ENCODE data around the gene REG4.
A peak's percentile ranks its signal among the peaks of the same experiment; 100 is the strongest.
"Not testable (repeated sequence)": the region's sequence is repeated elsewhere in the genome, so short reads cannot be mapped to it uniquely, and the experiment has no call there.

Gene REG4

GRCh38 chr1:119811387-119811786, at the start of gene REG4:
Gene REG4, minus strand, starts transcription at chr1:119811460. Its CDS starts 2,691 bp downstream, at chr1:119808769.
- DNase-seq (ENCODE audit: low spot score): no peak

- DNase-seq (ENCODE audit: low spot score): peak; percentile 78
Measured at GRCh38 chr1:119859647-119860046, 48.4 kb upstream of the REG4 start.

- not testable (repeated sequence) for DNase-seq (ENCODE audit: low spot score)
Measured at GRCh38 chr1:119858556-119859214, 47.4 kb upstream of the REG4 start.

- DNase-seq (ENCODE audit: low spot score): no peak
Measured at GRCh38 chr1:119858126-119858525, 46.9 kb upstream of the REG4 start.

GRCh38 chr1:119853155-119853554, 41.9 kb upstream of the REG4 start:
- no peak for DNase-seq (ENCODE audit: low spot score)

- not testable (repeated sequence) for DNase-seq (ENCODE audit: low spot score)
Measured at GRCh38 chr1:119844206-119844605, 32.9 kb upstream of the REG4 start.

GRCh38 chr1:119841306-119841705, 30.0 kb upstream of the REG4 start:
- DNase-seq (ENCODE audit: low spot score): no peak

GRCh38 chr1:119840745-119841144, 29.5 kb upstream of the REG4 start:
- no peak for DNase-seq (ENCODE audit: low spot score)

GRCh38 chr1:119838236-119838635, 27.0 kb upstream of the REG4 start:
- DNase-seq (ENCODE audit: low spot score): no peak

GRCh38 chr1:119834990-119835389, 23.7 kb upstream of the REG4 start:
- no peak for DNase-seq (ENCODE audit: low spot score)

GRCh38 chr1:119831027-119831426, 19.8 kb upstream of the REG4 start:
- no peak for DNase-seq (ENCODE audit: low spot score)

- no peak for DNase-seq (ENCODE audit: low spot score)
Measured at GRCh38 chr1:119829625-119830024, 18.4 kb upstream of the REG4 start.

GRCh38 chr1:119829006-119829405, 17.7 kb upstream of the REG4 start:
- DNase-seq (ENCODE audit: low spot score): not testable (repeated sequence)

- no peak for DNase-seq (ENCODE audit: low spot score)
Measured at GRCh38 chr1:119828266-119828665, 17.0 kb upstream of the REG4 start.

- DNase-seq (ENCODE audit: low spot score): no peak
Measured at GRCh38 chr1:119827010-119827409, 15.8 kb upstream of the REG4 start.

GRCh38 chr1:119822406-119822805, 11.1 kb upstream of the REG4 start:
- DNase-seq (ENCODE audit: low spot score): no peak

GRCh38 chr1:119818181-119818580, 6.9 kb upstream of the REG4 start:
- DNase-seq (ENCODE audit: low spot score): no peak

- DNase-seq (ENCODE audit: low spot score): no peak
Measured at GRCh38 chr1:119816407-119816806, 5.1 kb upstream of the REG4 start.

GRCh38 chr1:119815928-119816327, 4.7 kb upstream of the REG4 start:
- no peak for DNase-seq (ENCODE audit: low spot score)

- DNase-seq (ENCODE audit: low spot score): no peak
Measured at GRCh38 chr1:119815361-119815760, 4.1 kb upstream of the REG4 start.

- no peak for DNase-seq (ENCODE audit: low spot score)
Measured at GRCh38 chr1:119814288-119814687, 3.0 kb upstream of the REG4 start.

GRCh38 chr1:119811985-119812557, 811 bp upstream of the REG4 start:
- DNase-seq (ENCODE audit: low spot score): no peak

GRCh38 chr1:119808972-119809550, 2.2 kb downstream of the REG4 start:
- DNase-seq (ENCODE audit: low spot score): peak; percentile 81

GRCh38 chr1:119808491-119808890, 2.8 kb downstream of the REG4 start:
- DNase-seq (ENCODE audit: low spot score): no peak

Data from AG20443 (cell line).